HL-60/S4 treated with retinoic acid at 250 ng/mL for 4 days and 3 days (cell line): Measurements from ENCODE around the gene ADAM8.
"Not testable (repeated sequence)": the region's sequence is repeated elsewhere in the genome, so short reads cannot be mapped to it uniquely, and the experiment has no call there.

Experiments
- in situ Hi-C: fragments of 300-500 bp; cut with MboI; formaldehyde crosslinking; loops from 2 replicates; pipeline ENCODE4 v1.7.0; 2022; ENCODE audit warnings: low sequenced_read_pairs

The ADAM8 gene

DNA sequence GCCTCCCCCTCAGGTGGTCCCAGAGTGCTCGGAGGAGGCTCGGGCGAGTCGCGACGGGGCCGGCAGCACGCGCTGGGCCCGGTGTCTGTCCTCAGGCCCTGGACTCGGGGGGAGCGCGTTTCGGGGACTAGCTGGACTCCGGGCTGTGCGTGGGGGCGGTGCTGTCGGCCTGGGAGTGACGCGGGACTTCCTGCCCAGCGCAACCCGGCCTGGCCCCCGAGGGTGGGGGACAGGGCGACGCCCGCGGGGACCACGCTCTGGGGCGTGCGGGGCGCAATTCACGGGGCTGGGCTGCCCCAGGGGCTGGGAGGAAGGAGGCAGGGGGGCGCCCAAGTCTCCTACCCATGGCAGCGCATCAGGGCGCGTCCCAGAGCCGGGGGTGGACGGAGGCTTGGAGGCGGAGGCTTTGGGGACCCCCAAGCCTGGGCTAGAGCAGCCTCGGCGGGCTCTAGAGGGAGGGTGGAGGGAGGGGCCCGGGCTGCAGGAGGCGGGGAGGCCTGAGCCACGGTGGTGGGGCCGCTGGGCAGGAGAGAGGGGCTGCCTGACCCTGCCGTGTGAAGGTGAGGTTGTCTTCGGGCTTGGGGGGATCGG, 41.3 kb downstream of the ADAM8 start:
- in situ Hi-C loops, result no loop called here

DNA sequence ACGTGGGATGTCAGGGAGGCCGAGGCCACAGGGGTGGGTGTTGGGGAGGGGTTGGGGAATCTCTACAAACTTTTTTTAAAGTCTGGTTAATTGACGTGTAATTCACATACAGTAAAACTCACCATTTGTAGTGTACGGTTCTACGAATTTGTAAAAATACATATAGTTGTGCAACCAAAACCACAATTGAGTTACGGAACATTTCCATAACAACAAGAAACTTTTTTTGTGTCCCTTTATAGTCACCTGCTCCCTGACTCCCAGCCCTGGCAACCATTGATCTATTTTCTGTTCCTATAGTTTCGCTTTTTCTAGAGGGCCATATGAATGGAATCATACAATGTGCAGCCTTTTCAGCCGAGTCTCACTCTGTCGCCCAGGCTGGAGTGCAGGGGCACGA, 41.9 kb downstream of the ADAM8 start:
- in situ Hi-C loops, result not testable (repeated sequence)

- in situ Hi-C loops, result no loop called here
Measured at GRCh38 chr10:133231946-133232574, 44.6 kb downstream of the ADAM8 start.

- in situ Hi-C loops, result no loop called here
Measured at GRCh38 chr10:133231244-133231945, 45.3 kb downstream of the ADAM8 start.

DNA sequence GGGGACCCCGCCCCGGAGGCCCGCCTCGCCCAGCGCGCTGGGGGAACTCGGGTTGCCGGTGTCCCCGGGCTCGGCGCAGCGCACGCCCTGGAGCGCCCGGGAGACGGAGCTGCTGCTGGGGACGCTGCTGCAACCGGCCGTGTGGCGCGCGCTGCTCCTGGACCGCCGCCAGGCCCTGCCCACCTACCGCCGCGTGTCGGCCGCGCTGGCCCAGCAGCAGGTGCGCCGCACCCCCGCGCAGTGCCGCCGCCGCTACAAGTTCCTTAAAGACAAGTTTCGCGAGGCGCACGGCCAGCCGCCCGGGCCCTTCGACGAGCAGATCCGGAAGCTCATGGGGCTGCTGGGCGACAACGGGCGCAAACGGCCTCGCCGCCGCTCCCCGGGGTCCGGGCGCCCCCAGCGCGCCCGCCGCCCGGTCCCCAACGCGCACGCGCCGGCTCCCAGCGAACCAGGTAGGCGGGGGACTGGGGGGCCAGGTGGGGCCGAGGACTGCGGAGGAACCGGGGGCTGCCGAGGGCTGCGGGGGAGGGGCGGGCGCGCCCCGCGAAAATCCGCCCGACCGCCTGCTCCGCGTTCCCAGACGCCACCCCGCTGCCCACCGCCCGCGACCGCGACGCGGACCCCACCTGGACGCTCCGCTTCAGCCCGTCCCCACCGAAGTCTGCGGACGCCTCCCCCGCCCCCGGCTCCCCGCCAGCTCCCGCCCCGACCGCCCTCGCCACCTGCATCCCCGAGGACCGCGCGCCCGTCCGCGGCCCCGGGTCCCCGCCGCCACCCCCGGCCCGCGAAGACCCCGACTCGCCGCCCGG, 46.1 kb downstream of the ADAM8 start:
- in situ Hi-C loops, result no loop called here

- in situ Hi-C loops, result no loop called here
Measured at GRCh38 chr10:133230044-133230361, 46.7 kb downstream of the ADAM8 start, which contains the start of gene UTF1. Gene UTF1 (plus strand): TSS chr10:133230217. CDS start chr10:133230289, 72 bp downstream.

GRCh38 chr10:133229265-133230043, 47.2 kb downstream of the ADAM8 start:
- in situ Hi-C loops, result no loop called here

DNA sequence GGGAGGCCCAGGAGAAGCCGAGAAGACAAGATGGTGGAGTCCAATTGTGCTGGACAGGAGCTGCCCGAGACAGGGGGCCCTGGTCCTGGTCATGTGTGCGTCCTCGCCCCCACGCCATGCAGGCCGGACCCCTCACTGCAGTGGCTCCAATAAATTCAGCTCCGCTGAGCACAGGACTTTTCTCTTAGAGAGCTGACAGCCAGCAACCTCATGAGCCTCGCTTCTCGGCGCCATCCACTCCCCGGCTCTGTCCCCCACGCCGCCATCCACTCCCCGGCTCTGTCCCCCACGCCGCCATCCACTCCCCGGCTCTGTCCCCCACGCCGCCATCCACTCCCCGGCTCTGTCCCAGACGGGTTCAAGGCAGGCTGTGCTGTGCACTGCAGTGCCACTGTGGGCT, 49.4 kb downstream of the ADAM8 start:
- in situ Hi-C loops, result no loop called here

GRCh38 chr10:133226251-133226808, 50.3 kb downstream of the ADAM8 start:
- in situ Hi-C loops, result no loop called here

GRCh38 chr10:133225707-133226191, 50.9 kb downstream of the ADAM8 start:
- in situ Hi-C loops, result no loop called here

DNA sequence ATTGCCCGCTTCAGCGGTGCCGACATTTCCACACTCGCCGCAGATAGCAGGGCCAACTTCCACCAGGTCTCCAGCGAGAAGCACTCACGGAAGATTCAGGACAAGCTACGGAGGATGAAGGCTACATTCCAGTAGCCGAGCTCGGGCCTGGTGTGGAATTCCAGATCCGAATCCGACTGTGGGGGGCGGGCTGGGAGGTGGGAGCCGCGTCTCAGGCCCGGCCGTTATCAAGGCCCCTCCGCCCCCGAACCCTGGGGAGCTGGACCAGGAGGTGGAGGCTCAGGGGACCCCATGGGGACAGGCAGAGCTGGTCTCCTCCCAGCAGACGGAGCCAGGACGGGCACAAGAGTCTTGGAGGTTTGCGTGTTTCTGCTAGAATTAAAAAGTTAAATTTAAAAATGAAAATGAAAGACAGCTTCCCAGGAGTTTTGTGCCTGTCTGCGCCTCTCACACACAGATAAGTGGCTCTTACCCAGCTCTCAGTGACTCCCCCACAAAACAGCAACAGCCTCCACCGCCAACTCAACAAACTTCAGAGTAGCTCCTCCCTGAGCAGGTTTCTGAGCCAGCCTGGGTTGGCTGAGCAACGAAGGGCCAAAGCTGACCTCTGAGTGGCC, 51.8 kb downstream of the ADAM8 start:
- in situ Hi-C loops, result no loop called here

- in situ Hi-C loops, result no loop called here
Measured at GRCh38 chr10:133224076-133224475, 52.6 kb downstream of the ADAM8 start.

DNA sequence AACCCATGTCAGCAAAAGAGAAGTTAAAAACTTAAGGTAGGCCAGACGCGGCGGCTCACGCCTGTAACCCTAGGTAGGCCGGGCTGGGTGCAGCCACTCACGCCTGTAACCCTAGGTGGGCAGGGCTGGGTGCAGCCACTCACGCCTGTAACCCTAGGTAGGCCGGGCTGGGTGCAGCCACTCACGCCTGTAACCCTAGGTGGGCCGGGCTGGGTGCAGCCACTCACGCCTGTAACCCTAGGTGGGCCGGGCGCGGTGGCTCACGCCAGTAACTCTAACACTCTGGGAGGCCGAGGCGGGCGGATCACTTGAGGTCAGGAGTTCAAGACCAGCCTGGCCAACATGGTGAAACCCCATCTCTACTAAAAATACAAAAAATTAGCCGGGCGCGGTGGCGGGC, 54.9 kb downstream of the ADAM8 start:
- in situ Hi-C loops, result not testable (repeated sequence)

GRCh38 chr10:133221331-133221730, 55.3 kb downstream of the ADAM8 start:
- in situ Hi-C loops, result no loop called here

- in situ Hi-C loops, result no loop called here
Measured at GRCh38 chr10:133219782-133220181, 56.9 kb downstream of the ADAM8 start.

GRCh38 chr10:133218891-133219290, 57.8 kb downstream of the ADAM8 start:
- in situ Hi-C loops, result no loop called here

DNA sequence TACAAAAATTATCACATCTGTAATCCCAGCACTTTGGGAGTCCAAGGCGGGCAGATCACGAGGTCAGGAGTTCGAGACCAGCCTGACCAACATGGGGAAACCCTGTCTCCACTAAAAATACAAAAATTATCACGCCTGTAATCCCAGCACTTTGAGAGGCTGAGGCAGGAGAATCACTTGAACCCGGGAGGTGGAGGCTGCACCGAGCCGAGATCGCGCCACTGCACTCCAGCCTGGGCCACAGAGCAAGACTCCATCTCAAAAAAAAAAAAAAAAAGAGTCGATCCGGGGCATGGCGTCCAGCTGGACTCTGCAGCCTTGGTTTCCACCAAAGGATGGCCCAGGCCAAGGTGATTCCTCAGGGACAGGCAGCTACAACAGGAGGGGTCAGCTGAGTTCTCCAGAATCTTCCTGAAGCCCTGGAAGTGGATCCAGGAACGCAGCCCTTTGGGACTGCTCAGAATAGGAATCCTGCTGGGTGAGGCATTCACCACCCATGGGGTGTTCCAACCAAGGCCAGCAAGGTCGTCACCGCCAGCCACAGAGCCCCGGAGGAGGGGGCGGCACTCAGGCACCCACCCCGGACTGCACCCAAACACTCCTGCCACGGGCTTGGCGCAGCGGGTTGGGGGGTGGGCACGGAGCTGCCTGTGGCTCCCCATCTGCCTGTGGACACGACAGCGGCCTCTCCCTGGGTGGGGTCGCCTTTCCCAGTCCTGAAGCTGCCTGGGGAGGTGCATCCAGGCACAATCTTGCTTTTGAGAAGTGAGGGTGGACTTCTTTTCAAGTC, 58.7 kb downstream of the ADAM8 start:
- in situ Hi-C loops, result no loop called here

DNA sequence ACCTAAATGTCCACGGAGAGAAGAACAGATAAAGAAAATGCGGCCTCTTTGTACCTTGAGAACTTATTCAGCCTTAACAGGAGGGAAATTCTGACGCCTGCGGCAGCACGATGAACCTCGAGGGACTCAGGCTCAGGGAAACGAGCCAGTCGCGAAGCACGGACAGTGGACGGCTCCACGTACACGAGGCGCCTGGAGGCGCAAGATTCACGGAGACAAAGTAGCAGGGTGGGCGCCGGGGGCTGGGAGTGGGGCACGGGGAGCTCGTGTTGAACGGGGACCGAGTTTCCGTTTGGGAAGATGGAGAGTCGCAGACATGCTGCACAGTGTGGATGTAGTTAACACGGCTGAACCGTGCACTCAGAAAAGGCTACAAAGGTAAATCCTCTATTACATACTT, 59.9 kb downstream of the ADAM8 start:
- in situ Hi-C loops, result no loop called here

- in situ Hi-C loops, result no loop called here
Measured at GRCh38 chr10:133215586-133215985, 61.1 kb downstream of the ADAM8 start.
